Mesendoderm (in vitro differentiated cells): ENCODE measurements around the gene NACA.
"Not testable (repeated sequence)": the region's sequence is repeated elsewhere in the genome, so short reads cannot be mapped to it uniquely, and the experiment has no call there.

Experiments used
- DNase-seq: peaks from one replicate; pipeline ENCODE4 v3.0.0; 2013
- H2AK5ac ChIP-seq: 2 replicates; pipeline ENCODE4 v1.6.1; 2013; ENCODE audit warnings: low read length, inconsistent platforms
- H2BK120ac ChIP-seq: 2 replicates; pipeline ENCODE4 v1.6.1; 2013; ENCODE audit warnings: low read depth, mild to moderate bottlenecking, low read length, moderate library complexity, mixed read lengths
- H2BK15ac ChIP-seq: replicated peaks from 2 replicates; pipeline ENCODE4 v1.6.1; 2013; ENCODE audit warnings: low read depth, mild to moderate bottlenecking, moderate library complexity
- H2BK5ac ChIP-seq: 2 replicates; pipeline ENCODE4 v1.6.1; 2013; ENCODE audit warnings: low read length, inconsistent platforms
- H3K18ac ChIP-seq: 2 replicates; pipeline ENCODE4 v1.6.1; 2013; ENCODE audit warnings: mild to moderate bottlenecking, low read length, mixed read lengths
- H3K23ac ChIP-seq: one replicate; pipeline ENCODE4 v1.6.1; 2013; ENCODE audit warnings: low read length
- H3K27ac ChIP-seq: 2 replicates; pipeline ENCODE4 v1.5.1; 2013; ENCODE audit warnings: low read depth, mild to moderate bottlenecking, inconsistent platforms, low read length, moderate library complexity
- H3K27me3 ChIP-seq: 2 replicates; pipeline ENCODE4 v1.6.1; 2013; ENCODE audit warnings: low read length, control low read depth, mild to moderate bottlenecking, inconsistent platforms; ENCODE audit not compliant: insufficient read depth, poor library complexity
- H3K36me3 ChIP-seq: 2 replicates; pipeline ENCODE4 v1.6.1; 2013; ENCODE audit warnings: low read length, inconsistent platforms; ENCODE audit not compliant: control insufficient read depth, insufficient read depth
- H3K4ac ChIP-seq: one replicate; pipeline ENCODE4 v1.6.1; 2013; ENCODE audit warnings: low read depth, mild to moderate bottlenecking, low read length, moderate library complexity
- H3K4me1 ChIP-seq: 2 replicates; pipeline ENCODE4 v1.6.1; 2013; ENCODE audit warnings: low read depth, low read length, inconsistent platforms; ENCODE audit not compliant: control insufficient read depth
- H3K4me2 ChIP-seq: 2 replicates; pipeline ENCODE4 v1.6.1; 2013; ENCODE audit warnings: low read length
- H3K4me3 ChIP-seq: 2 replicates; pipeline ENCODE4 v1.5.1; 2013; ENCODE audit warnings: mild to moderate bottlenecking, low read length
- H3K56ac ChIP-seq: one replicate; pipeline ENCODE4 v1.6.1; 2013; ENCODE audit warnings: low read length
- H3K79me1 ChIP-seq: 2 replicates; pipeline ENCODE4 v1.6.1; 2013; ENCODE audit warnings: low read length, inconsistent platforms
- H3K79me2 ChIP-seq: 2 replicates; pipeline ENCODE4 v1.6.1; 2013; ENCODE audit warnings: mild to moderate bottlenecking, low read length; ENCODE audit not compliant: control insufficient read depth, insufficient read depth
- H3K9ac ChIP-seq: 2 replicates; pipeline ENCODE4 v1.6.1; 2013; ENCODE audit warnings: low read length, inconsistent platforms
- H4K5ac ChIP-seq: one replicate; pipeline ENCODE4 v1.6.1; 2013; ENCODE audit warnings: low read length
- H4K8ac ChIP-seq: one replicate; pipeline ENCODE4 v1.6.1; 2013; ENCODE audit warnings: low read depth, mild to moderate bottlenecking, control low read depth, low read length, moderate library complexity
- WGBS: extraction: QIAGEN DNeasy Blood & Tissue Kit; methylation state at CpG from one replicate; pipeline ENCODE4 v1.1.7; 2013; ENCODE audit warnings: low lambda C conversion rate, missing lambda C conversion rate; ENCODE audit not compliant: insufficient coverage; ENCODE audit errors: extremely low coverage; 5-methylcytosine and 5-hydroxymethylcytosine counted together

The NACA gene

DNA sequence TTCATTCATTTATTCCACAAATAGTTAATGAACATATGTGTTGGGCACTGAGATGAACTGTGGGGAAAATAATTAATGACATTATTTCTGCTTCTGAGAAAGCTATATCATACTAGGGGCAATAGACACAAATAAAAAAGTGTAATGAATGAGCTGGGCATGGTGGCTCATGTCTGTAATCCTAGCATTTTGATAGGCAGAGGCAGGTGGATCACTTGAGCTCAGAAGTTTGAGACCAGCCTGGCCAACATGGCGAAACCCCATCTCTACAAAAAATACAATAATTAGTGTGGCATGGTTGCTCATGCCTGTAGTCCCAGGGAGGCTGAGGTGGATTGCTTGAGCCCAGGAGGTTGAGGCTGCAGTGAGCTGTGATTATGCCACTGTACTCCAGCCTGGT is 32.9 kb upstream of the NACA start:
- not testable (repeated sequence) for H3K27ac ChIP-seq, H3K4me1 ChIP-seq, H3K27me3 ChIP-seq, H3K79me2 ChIP-seq, H4K8ac ChIP-seq, H3K4me3 ChIP-seq, H3K9ac ChIP-seq, H2AK5ac ChIP-seq, H3K23ac ChIP-seq, H3K4me2 ChIP-seq, H3K79me1 ChIP-seq, H3K56ac ChIP-seq, H2BK15ac ChIP-seq, H2BK5ac ChIP-seq, H3K18ac ChIP-seq, DNase-seq, H4K5ac ChIP-seq, H3K4ac ChIP-seq, H2BK120ac ChIP-seq, H3K36me3 ChIP-seq
- WGBS = no CpG with 5 or more reads among the region's 1 CpG

DNA sequence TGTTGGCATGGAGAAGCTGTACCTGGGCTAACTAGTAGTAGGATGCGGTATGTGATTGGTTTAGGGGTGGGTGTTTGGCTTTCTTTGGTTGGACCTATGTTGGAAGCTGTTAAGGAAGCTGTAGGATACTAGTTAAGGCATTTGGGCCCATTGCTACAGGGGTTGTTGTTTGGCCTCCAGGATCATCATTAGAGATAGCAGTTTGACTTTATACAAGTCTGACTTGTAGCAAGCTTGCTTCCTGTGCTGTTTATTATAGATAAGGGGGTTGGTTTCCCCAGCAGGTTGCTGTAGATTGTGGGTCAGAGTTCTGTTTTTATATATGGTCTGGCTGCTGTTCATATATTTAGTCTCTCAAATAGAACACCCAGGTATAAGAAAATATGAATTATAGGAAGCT is 28.5 kb upstream of the NACA start:
- Histone ChIP-seq H3K9ac (no peak overlapping the region), H3K36me3 (no peaks in the 10 kb centered on the region), H2BK15ac (no peak overlapping the region), H3K27ac (no peak overlapping the region), H3K23ac (no peak overlapping the region), H3K4ac (no peak overlapping the region), H3K18ac (no peak overlapping the region), H3K27me3 (no peaks in the 10 kb centered on the region), H2BK120ac (no peak overlapping the region), H3K79me1 (no peaks in the 10 kb centered on the region), H3K79me2 (no peaks in the 10 kb centered on the region), H2BK5ac (no peak overlapping the region), H3K56ac (no peak overlapping the region), H2AK5ac (no peak overlapping the region), H3K4me2 (no peak overlapping the region), H4K8ac (no peak overlapping the region), H4K5ac (no peak overlapping the region), H3K4me3 (no peak overlapping the region), H3K4me1 (no peaks in the 10 kb centered on the region)
- no peak for DNase-seq
- WGBS = no CpG with 5 or more reads among the region's 1 CpG

DNA sequence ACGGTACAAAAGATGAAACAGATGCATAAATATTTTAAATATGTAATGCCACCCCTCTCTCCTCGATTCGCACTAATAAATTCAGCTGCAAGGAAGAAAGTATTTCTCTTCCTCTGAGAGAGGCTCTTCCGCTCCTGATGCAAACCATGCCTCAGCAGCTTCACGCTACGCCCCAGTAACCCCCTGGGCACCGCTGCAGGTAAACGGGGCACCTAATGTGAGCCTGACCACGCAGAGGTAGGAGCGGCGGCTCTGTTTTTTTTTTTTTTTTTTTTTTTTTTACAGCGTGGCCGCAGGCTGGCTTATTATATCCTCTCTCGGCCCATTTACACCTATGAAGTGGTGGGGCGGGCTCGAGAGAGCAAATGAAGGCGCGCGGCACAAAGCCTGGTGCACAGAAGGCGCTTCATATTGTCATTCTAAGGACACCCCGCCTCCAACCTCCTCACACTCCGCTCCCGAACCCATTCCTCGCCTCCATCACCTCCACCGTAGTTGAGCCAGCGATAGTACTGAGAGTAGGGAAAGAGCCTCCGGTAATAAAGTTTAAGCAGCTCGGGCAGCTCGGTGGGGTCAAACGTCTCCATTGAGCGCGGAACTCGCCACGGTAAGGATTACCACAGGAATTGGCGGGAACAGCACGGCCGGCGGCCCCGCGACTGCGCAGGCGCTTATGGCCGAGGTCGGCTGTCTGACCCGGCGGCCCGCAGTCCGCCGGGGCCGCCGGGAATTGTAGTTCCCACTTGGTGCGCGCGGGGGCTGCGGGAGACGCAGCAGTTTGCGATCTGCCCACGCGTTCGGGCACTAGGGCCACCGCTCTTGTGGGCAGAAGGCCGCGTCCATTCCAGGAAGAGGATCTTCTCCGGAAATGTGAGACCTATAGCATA is 26.9 kb upstream of the NACA start, which contains the start of gene PRIM1:
TSS of gene PRIM1 (minus strand) at position 612 of the 887 bp plus-strand sequence. CDS start at position 587, 25 bp downstream.
- Histone ChIP-seq H3K23ac (no peak within 1 kb of the TSS), H3K4me1 (no peaks in the 10 kb centered on the region), H3K27ac (peak within 1 kb of the TSS; percentile 80), H3K4ac (peak within 1 kb of the TSS; percentile 93), H3K9ac (peak within 1 kb of the TSS; percentile 84), H4K8ac (no peak within 1 kb of the TSS), H3K18ac (peak within 1 kb of the TSS; percentile 42), H3K56ac (peak within 1 kb of the TSS; percentile 92), H4K5ac (no peak within 1 kb of the TSS), H3K4me3 (peak within 1 kb of the TSS; percentile 68), H3K79me2 (no peaks in the 10 kb centered on the region), H3K4me2 (peak within 1 kb of the TSS; percentile 47), H2BK5ac (peak within 1 kb of the TSS; percentile 16), H3K36me3 (no peaks in the 10 kb centered on the region), H2BK120ac (no peak within 1 kb of the TSS), H2BK15ac (no peak within 1 kb of the TSS), H3K27me3 (no peaks in the 10 kb centered on the region), H2AK5ac (no peak within 1 kb of the TSS), H3K79me1 (no peaks in the 10 kb centered on the region)
- DNase-seq = peak; percentile 92
- WGBS = no CpG with 5 or more reads among the region's 64 CpGs

DNA sequence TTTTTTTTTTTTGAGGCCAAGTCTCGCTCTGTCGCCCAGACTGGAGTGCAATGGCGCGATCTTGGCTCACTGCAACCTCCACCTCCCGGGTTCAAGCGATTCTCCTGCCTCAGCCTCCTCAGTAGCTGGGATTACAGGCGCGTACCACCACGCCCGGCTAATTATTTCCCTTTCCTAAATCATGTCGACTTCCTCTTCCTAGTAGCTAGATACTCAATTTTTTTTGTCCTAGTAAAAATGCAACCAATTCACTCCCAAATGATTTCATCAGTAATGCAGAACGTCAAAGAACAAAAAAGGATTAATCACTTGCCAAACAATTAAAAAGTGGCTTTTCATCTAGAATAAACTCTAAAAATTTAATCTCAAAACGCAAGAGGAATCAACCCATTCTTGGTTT is 25.5 kb upstream of the NACA start:
- not testable (repeated sequence) for H2BK120ac ChIP-seq, H3K4me1 ChIP-seq, H3K36me3 ChIP-seq, DNase-seq, H2BK5ac ChIP-seq, H3K23ac ChIP-seq, H3K4me3 ChIP-seq, H3K9ac ChIP-seq, H3K27ac ChIP-seq, H3K79me1 ChIP-seq, H3K4ac ChIP-seq, H4K5ac ChIP-seq, H3K18ac ChIP-seq, H3K79me2 ChIP-seq, H3K56ac ChIP-seq, H3K4me2 ChIP-seq, H2BK15ac ChIP-seq, H4K8ac ChIP-seq, H3K27me3 ChIP-seq, H2AK5ac ChIP-seq
- 100% methylated on average over 1 of the region's 13 CpGs for WGBS

DNA sequence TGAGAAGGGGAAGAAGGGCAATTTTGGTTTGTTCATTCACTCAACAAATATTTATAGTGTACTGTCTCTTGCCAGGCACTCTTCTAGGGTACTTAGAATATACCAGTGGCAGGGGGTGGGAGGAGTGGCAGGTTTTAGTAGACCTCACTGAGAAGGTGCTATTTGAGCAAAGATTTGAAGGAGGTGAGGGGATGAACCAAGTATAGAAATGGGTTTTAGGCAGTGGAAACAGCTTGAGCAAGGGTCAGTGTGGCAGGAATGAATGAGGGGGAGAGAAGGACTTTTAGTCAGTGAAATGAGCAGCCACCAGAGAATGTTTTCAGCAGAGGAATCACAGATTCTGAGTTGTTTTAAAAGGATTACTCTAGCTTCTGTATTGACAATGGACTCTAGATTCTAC is 24.8 kb upstream of the NACA start:
- Histone ChIP-seq H2BK5ac (no peak overlapping the region), H3K79me1 (no peaks in the 10 kb centered on the region), H3K9ac (no peak overlapping the region), H3K4me2 (no peak overlapping the region), H3K27me3 (no peaks in the 10 kb centered on the region), H3K79me2 (no peaks in the 10 kb centered on the region), H4K5ac (no peak overlapping the region), H3K36me3 (no peaks in the 10 kb centered on the region), H3K23ac (no peak overlapping the region), H3K4ac (no peak overlapping the region), H2BK15ac (no peak overlapping the region), H4K8ac (no peak overlapping the region), H3K4me3 (no peak overlapping the region), H2BK120ac (no peak overlapping the region), H3K27ac (no peak overlapping the region), H3K18ac (no peak overlapping the region), H3K56ac (no peak overlapping the region), H3K4me1 (no peaks in the 10 kb centered on the region), H2AK5ac (no peak overlapping the region)
- no peak for DNase-seq

DNA sequence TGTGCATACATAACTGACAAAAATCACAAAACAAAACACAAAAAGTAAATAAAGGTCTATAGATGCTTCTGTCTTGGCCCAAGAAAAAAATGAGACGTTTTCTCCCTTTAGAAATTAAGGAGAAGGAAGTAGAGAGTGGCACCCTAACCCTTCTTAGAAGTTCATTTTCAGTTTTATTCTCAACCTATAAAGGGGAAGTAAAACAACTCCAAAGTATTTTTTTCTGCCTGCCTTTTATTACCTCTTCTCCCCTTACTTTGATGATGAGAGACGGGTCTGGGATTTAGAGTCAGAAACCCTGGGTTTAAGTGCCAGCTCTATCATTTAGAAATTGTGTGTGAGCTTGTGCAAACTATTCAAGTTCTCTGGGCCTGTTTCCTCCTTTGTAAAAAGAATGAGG is 24.3 kb upstream of the NACA start:
- H3K9ac ChIP-seq = no peak overlapping the region
- no peaks in the 10 kb centered on the region for H3K4me1 ChIP-seq
- no peak overlapping the region for H2BK5ac ChIP-seq
- H3K4me2 ChIP-seq = no peak overlapping the region
- no peak overlapping the region for H3K56ac ChIP-seq
- DNase-seq = no peak
- no peak overlapping the region for H2BK120ac ChIP-seq
- H3K18ac ChIP-seq = no peak overlapping the region
- no CpG with 5 or more reads among the region's 2 CpGs for WGBS
- no peak overlapping the region for H2BK15ac ChIP-seq
- H3K36me3 ChIP-seq = no peaks in the 10 kb centered on the region
- H3K4ac ChIP-seq = no peak overlapping the region
- no peak overlapping the region for H2AK5ac ChIP-seq
- no peaks in the 10 kb centered on the region for H3K79me1 ChIP-seq
- no peak overlapping the region for H4K5ac ChIP-seq
- H3K79me2 ChIP-seq = no peaks in the 10 kb centered on the region
- no peaks in the 10 kb centered on the region for H3K27me3 ChIP-seq
- H4K8ac ChIP-seq = no peak overlapping the region
- H3K4me3 ChIP-seq = no peak overlapping the region
- no peak overlapping the region for H3K23ac ChIP-seq
- no peak overlapping the region for H3K27ac ChIP-seq
